WTC11 (cell line): ENCODE measurements around the gene C20orf96. TPM values are rescaled to one million over a fixed set of nuclear protein-coding genes. Genes with fewer than 3 reads are reported as not detected.
"Not testable (repeated sequence)": the region's sequence is repeated elsewhere in the genome, so short reads cannot be mapped to it uniquely, and the experiment has no call there.

Experiments
- ATAC-seq: fragments of 200-7000 bp; cut with Tn5 transposase; 2 replicates; pipeline ENCODE4 v1.10.0; 2021; ENCODE audit warnings: mild to moderate bottlenecking, moderate library complexity
- CTCF ChIA-PET: fragments of 300-600 bp; sonication (Branson Sonifier 250); formaldehyde crosslinking; loops from one replicate; lab custom pipeline; 2021; ENCODE audit warnings: antibody characterized with exemption; lab: Charles Lee
- POLR2A ChIA-PET: fragments of 350-600 bp; sonication (Branson Sonifier 250); formaldehyde crosslinking; loops from one replicate; lab custom pipeline; 2021; ENCODE audit warnings: antibody characterized with exemption; lab: Charles Lee
- DNase-seq: peaks from one replicate; pipeline ENCODE4 v3.0.0; 2021; ENCODE audit warnings: low spot score
- H3K27ac Mint-ChIP-seq: 2 replicates; pipeline ENCODE4 v1.8.0; 2021; ENCODE audit warnings: mixed read lengths
- H3K27me3 Mint-ChIP-seq: 2 replicates; pipeline ENCODE4 v1.8.0; 2021; ENCODE audit warnings: low read depth, mild to moderate bottlenecking, moderate library complexity, mixed read lengths
- H3K36me3 Mint-ChIP-seq: 2 replicates; pipeline ENCODE4 v1.8.0; 2021; ENCODE audit warnings: mixed read lengths
- H3K4me1 Mint-ChIP-seq: 2 replicates; pipeline ENCODE4 v1.8.0; 2022; ENCODE audit warnings: mixed read lengths
- H3K4me3 Mint-ChIP-seq: 2 replicates; pipeline ENCODE4 v1.8.0; 2021; ENCODE audit warnings: mild to moderate bottlenecking, moderate library complexity, mixed read lengths
- H3K9me3 Mint-ChIP-seq: 2 replicates; pipeline ENCODE4 v1.8.0; 2021; ENCODE audit warnings: mixed read lengths
- E2F5 ChIP-seq: sonication (generic); formaldehyde crosslinking; IDR thresholded peaks from 2 replicates; pipeline ENCODE4 v1.8.1; 2022; ENCODE audit warnings: mild to moderate bottlenecking, moderate library complexity, missing genetic modification reagents
- EMX1 ChIP-seq: fragments of 250-450 bp; sonication (Bioruptor Pico); IDR thresholded peaks from 2 replicates; pipeline ENCODE4 v1.8.0; 2021; ENCODE audit warnings: mild to moderate bottlenecking
- ETV6 ChIP-seq: sonication (generic); formaldehyde crosslinking; IDR thresholded peaks from 2 replicates; pipeline ENCODE4 v1.8.1; 2022; ENCODE audit warnings: mild to moderate bottlenecking, missing genetic modification reagents
- GRHL2 ChIP-seq: fragments of 250-450 bp; sonication (Bioruptor Pico); IDR thresholded peaks from 2 replicates; pipeline ENCODE4 v1.8.0; 2022; ENCODE audit warnings: mild to moderate bottlenecking, moderate library complexity; ENCODE audit not compliant: insufficient replicate concordance, severe bottlenecking
- IRF2 ChIP-seq: sonication (generic); formaldehyde crosslinking; IDR thresholded peaks from 2 replicates; pipeline ENCODE4 v1.8.0; 2022; ENCODE audit warnings: low read depth, missing genetic modification reagents, borderline replicate concordance
- JAZF1 ChIP-seq: fragments of 250-450 bp; sonication (Bioruptor Pico); IDR thresholded peaks from 2 replicates; pipeline ENCODE4 v1.9.0; 2021; ENCODE audit warnings: moderate library complexity, mild to moderate bottlenecking, inconsistent platforms
- JUN ChIP-seq: sonication (generic); formaldehyde crosslinking; IDR thresholded peaks from 2 replicates; pipeline ENCODE4 v1.8.0; 2023; ENCODE audit warnings: mild to moderate bottlenecking, missing genetic modification reagents
- NR1H2 ChIP-seq: sonication (generic); formaldehyde crosslinking; IDR thresholded peaks from 2 replicates; pipeline ENCODE4 v1.9.0; 2021; ENCODE audit warnings: mild to moderate bottlenecking, moderate library complexity, missing genetic modification reagents
- NR3C1 ChIP-seq: sonication (generic); formaldehyde crosslinking; conservative IDR thresholded peaks from 2 replicates; pipeline ENCODE4 v1.8.1; 2023; ENCODE audit warnings: low read depth, mild to moderate bottlenecking, missing genetic modification reagents
- SP1 ChIP-seq: sonication (generic); formaldehyde crosslinking; conservative IDR thresholded peaks from 2 replicates; pipeline ENCODE4 v1.8.1; 2022; ENCODE audit warnings: missing genetic modification reagents
- TEAD4 ChIP-seq: sonication (generic); formaldehyde crosslinking; IDR thresholded peaks from 2 replicates; pipeline ENCODE4 v1.8.0; 2022; ENCODE audit warnings: mild to moderate bottlenecking, missing genetic modification reagents
- ZNF396 ChIP-seq: fragments of 250-450 bp; sonication (Bioruptor Pico); IDR thresholded peaks from 2 replicates; pipeline ENCODE4 v1.8.0; 2021; ENCODE audit warnings: mild to moderate bottlenecking, moderate library complexity, borderline replicate concordance
- ZNF425 ChIP-seq: fragments of 250-450 bp; sonication (Bioruptor Pico); conservative IDR thresholded peaks from 2 replicates; pipeline ENCODE4 v1.9.0; 2021; ENCODE audit warnings: mild to moderate bottlenecking
- total RNA-seq: library from RNA; stranded (reverse); gene quantifications from 3 replicates; pipeline ENCODE4 v1.2.3, GENCODE V29; 2021
- TF ChIP-seq, protein P1 (sequence below): sonication (generic); formaldehyde crosslinking; conservative IDR thresholded peaks from 2 replicates; pipeline ENCODE4 v1.8.1; 2023; ENCODE audit warnings: mild to moderate bottlenecking, low read depth, missing genetic modification reagents, moderate library complexity
- TF ChIP-seq, protein P2 (sequence below): fragments of 250-450 bp; sonication (Bioruptor Pico); IDR thresholded peaks from 2 replicates; pipeline ENCODE4 v1.9.0; 2021; ENCODE audit warnings: mild to moderate bottlenecking
- TF ChIP-seq, protein P3 (sequence below): fragments of 250-450 bp; sonication (Bioruptor Pico); IDR thresholded peaks from 2 replicates; pipeline ENCODE4 v1.9.0; 2021; ENCODE audit warnings: moderate library complexity, mild to moderate bottlenecking, inconsistent platforms, borderline replicate concordance

C20orf96 gene
- total RNA-seq, 1 experiment from 2014 or later: 22.1 TPM

GRCh38 chr20:226958-227357 is 63.6 kb downstream of the C20orf96 start, which contains the start of gene DEFB129:
Gene DEFB129 (plus strand): TSS chr20:227258. CDS start chr20:227289, 31 bp downstream.
- no peaks in the 10 kb centered on the region for H3K4me1 Mint-ChIP-seq
- ChIA-PET CTCF (interaction anchor here (1.5 kb wide), 1 partner anchor 39 kb away, joined by 4 read pairs; no protein-coding TSS in a partner anchor), POLR2A (no interaction called here)
- no peak for TF ChIP-seq ZNF425 (CRISPR knock-in tag)
- no peak for TF ChIP-seq NR3C1 (CRISPR knock-in tag)
- TF ChIP-seq SP1 (CRISPR knock-in tag): no peak
- no peak for TF ChIP-seq IRF2 (CRISPR knock-in tag)
- TF ChIP-seq, protein P1, sequence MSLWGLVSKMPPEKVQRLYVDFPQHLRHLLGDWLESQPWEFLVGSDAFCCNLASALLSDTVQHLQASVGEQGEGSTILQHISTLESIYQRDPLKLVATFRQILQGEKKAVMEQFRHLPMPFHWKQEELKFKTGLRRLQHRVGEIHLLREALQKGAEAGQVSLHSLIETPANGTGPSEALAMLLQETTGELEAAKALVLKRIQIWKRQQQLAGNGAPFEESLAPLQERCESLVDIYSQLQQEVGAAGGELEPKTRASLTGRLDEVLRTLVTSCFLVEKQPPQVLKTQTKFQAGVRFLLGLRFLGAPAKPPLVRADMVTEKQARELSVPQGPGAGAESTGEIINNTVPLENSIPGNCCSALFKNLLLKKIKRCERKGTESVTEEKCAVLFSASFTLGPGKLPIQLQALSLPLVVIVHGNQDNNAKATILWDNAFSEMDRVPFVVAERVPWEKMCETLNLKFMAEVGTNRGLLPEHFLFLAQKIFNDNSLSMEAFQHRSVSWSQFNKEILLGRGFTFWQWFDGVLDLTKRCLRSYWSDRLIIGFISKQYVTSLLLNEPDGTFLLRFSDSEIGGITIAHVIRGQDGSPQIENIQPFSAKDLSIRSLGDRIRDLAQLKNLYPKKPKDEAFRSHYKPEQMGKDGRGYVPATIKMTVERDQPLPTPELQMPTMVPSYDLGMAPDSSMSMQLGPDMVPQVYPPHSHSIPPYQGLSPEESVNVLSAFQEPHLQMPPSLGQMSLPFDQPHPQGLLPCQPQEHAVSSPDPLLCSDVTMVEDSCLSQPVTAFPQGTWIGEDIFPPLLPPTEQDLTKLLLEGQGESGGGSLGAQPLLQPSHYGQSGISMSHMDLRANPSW (CRISPR knock-in tag): no peak
- no peak for TF ChIP-seq JAZF1
- H3K9me3 Mint-ChIP-seq: peaks cover 8% of the 10 kb centered on the region
- H3K27me3 Mint-ChIP-seq: peaks cover 78% of the 10 kb centered on the region
- H3K27ac Mint-ChIP-seq: no peak within 1 kb of the TSS
- ATAC-seq (no peak), DNase-seq (no peak)
- H3K36me3 Mint-ChIP-seq: no peaks in the 10 kb centered on the region
- no peak within 1 kb of the TSS for H3K4me3 Mint-ChIP-seq

GRCh38 chr20:225879-226278 is 64.7 kb downstream of the C20orf96 start:
- ATAC-seq, H3K4me3 Mint-ChIP-seq, H3K27ac Mint-ChIP-seq, H3K36me3 Mint-ChIP-seq, POLR2A ChIA-PET, DNase-seq, H3K4me1 Mint-ChIP-seq, H3K9me3 Mint-ChIP-seq, CTCF ChIA-PET: not testable (repeated sequence)
- H3K27me3 Mint-ChIP-seq: peaks cover 79% of the 10 kb centered on the region

DNA sequence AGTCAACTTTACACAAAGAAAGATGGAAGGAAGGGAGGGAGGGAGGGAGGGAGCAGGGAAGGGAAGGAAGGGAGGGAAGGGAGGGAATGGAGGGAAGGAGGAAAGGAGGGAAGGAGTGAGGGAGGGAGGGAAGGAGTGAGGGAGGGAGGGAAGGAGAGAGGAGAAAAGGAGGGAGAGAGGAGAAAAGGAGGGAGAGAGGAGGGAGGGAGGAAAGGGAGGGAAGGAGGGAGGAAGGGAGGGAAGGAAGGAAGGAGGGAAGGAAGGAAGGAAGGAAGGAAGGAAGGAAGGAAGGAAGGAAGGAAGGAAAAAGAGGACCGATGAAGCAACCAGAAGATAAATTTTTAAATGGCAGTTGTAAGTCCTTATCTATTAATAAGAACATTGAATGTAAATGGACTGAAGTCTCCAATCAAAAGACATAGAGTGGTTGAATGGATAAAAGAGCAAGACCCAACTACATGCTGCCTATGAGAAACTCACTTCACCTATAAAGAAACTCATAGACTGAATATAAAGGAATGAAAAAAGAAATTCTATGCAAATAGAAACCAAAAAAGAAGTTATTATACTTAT is 69.2 kb downstream of the C20orf96 start:
- H3K27me3 Mint-ChIP-seq: peaks cover 78% of the 10 kb centered on the region
- DNase-seq (no peak), ATAC-seq (no peak)
- H3K9me3 Mint-ChIP-seq: peaks cover 8% of the 10 kb centered on the region
- ChIA-PET CTCF (no interaction called here), POLR2A (no interaction called here)
- H3K4me3 Mint-ChIP-seq: no peak overlapping the region
- H3K27ac Mint-ChIP-seq: no peak overlapping the region
- no peaks in the 10 kb centered on the region for H3K4me1 Mint-ChIP-seq
- TF ChIP-seq JUN (CRISPR knock-in tag): no peak
- TF ChIP-seq E2F5: no peak
- TF ChIP-seq ETV6: no peak
- TF ChIP-seq NR1H2 (CRISPR knock-in tag): no peak
- TF ChIP-seq GRHL2: no peak
- TF ChIP-seq, protein P2, sequence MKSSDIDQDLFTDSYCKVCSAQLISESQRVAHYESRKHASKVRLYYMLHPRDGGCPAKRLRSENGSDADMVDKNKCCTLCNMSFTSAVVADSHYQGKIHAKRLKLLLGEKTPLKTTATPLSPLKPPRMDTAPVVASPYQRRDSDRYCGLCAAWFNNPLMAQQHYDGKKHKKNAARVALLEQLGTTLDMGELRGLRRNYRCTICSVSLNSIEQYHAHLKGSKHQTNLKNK: no peak
- no peak for TF ChIP-seq EMX1 (CRISPR knock-in tag)
- TF ChIP-seq ZNF396 (CRISPR knock-in tag): no peak
- TF ChIP-seq, protein P3, sequence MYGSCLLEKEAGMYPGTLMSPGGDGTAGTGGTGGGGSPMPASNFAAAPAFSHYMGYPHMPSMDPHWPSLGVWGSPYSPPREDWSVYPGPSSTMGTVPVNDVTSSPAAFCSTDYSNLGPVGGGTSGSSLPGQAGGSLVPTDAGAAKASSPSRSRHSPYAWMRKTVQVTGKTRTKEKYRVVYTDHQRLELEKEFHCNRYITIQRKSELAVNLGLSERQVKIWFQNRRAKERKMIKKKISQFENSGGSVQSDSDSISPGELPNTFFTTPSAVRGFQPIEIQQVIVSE: no peak
- TF ChIP-seq TEAD4 (CRISPR knock-in tag): no peak
- TF ChIP-seq, all 79 proteins: peak for 0
- H3K36me3 Mint-ChIP-seq: no peaks in the 10 kb centered on the region

Other genes starting within 250 kb of the C20orf96 start
- gene DEFB125, start 203.1 kb downstream of the C20orf96 start, total RNA-seq: not detected in 3 replicates
- gene DEFB126, start 148.2 kb downstream of the C20orf96 start, total RNA-seq: 0.89 TPM in 1 of 3 replicates, not detected in the others
- not detected in 3 replicates for gene DEFB127, start 133.3 kb downstream of the C20orf96 start, total RNA-seq
- not detected in 3 replicates for gene DEFB128, start 101.0 kb downstream of the C20orf96 start, total RNA-seq
- gene DEFB129, start 63.5 kb downstream of the C20orf96 start, total RNA-seq: not detected in 3 replicates
- gene DEFB132, start 33.0 kb downstream of the C20orf96 start, total RNA-seq: not detected in 3 replicates
- 43.6 to 54.1 TPM (median 52.6 TPM) in 3 replicates for gene ZCCHC3, start 6.8 kb upstream of the C20orf96 start, total RNA-seq
- 59.1 to 76.3 TPM (median 72.5 TPM) in 3 replicates for gene SOX12, start 34.8 kb upstream of the C20orf96 start, total RNA-seq
- gene NRSN2, start 56.4 kb upstream of the C20orf96 start, total RNA-seq: 23.0 to 23.7 TPM (median 23.3 TPM) in 3 replicates
- gene TRIB3, start 90.0 kb upstream of the C20orf96 start, total RNA-seq: 7.8 to 9.2 TPM (median 8.7 TPM) in 3 replicates
- 65.0 to 75.2 TPM (median 69.5 TPM) in 3 replicates for gene RBCK1, start 117.5 kb upstream of the C20orf96 start, total RNA-seq
- gene TBC1D20, start 171.8 kb upstream of the C20orf96 start, total RNA-seq: 14.6 to 15.6 TPM (median 15.4 TPM) in 3 replicates